Measurements from ENCODE around the gene GPR75. TPM values are rescaled to one million over a fixed set of nuclear protein-coding genes. Genes with fewer than 3 reads are reported as not detected.
"Not testable (repeated sequence)": the region's sequence is repeated elsewhere in the genome, so short reads cannot be mapped to it uniquely, and the experiment has no call there.

GPR75 gene
- total RNA-seq, 4 donors from 2014 or later, result 1.2 to 4.6 (median 2.8) TPM

- Histone ChIP-seq H3K4me1 (peaks cover 18 to 28% (median 21%) of the 10 kb centered on the region in 4 donors), H3K9me3 (no peaks in the 10 kb centered on the region), H3K4me3 (no peak overlapping the region), H3K27me3 (no peaks in the 10 kb centered on the region), H3K36me3 (peaks cover 0 to 2% (median under 1%) of the 10 kb centered on the region in 4 donors), H3K27ac (replicated peaks in 1 of 4) (peak overlapping the region in 3 of 4 donors; percentile 18 to 60 (median 28))
- WGBS, result 70% methylated on average over 1 of the region's 1 CpG
- intact Hi-C loops (cut with DNase I), result no loop called here
- DNase-seq (ENCODE audit: extremely low spot score), result no peak
- TF ChIP-seq EP300 (IDR thresholded peaks at IDR 0.05), result no peak
Observed at GRCh38 chr2:53826030-53826410, 33.7 kb downstream of the GPR75 start.

GRCh38 chr2:53823639-53824038 lies 36.1 kb downstream of the GPR75 start:
- peaks cover 0 to 16% (median 12%) of the 10 kb centered on the region in 4 donors for H3K36me3 ChIP-seq
- intact Hi-C loops (cut with DNase I), result loop anchor here (5.0 kb wide), 1 partner anchor 34 kb away; the partner anchor contains the start of gene GPR75
- H3K27me3 ChIP-seq; H3K4me3 ChIP-seq; DNase-seq (ENCODE audit: extremely low spot score); H3K9me3 ChIP-seq; H3K27ac ChIP-seq (replicated peaks in 1 of 4): not testable (repeated sequence)
- peaks cover 18 to 28% (median 21%) of the 10 kb centered on the region in 4 donors for H3K4me1 ChIP-seq
- WGBS, result 92% methylated on average over 9 of the region's 9 CpGs

- no peak for TF ChIP-seq EP300 (IDR thresholded peaks at IDR 0.05)
- no peak for TF ChIP-seq POLR2A (IDR thresholded peaks at IDR 0.05; ENCODE audit: low read depth)
- no peak for TF ChIP-seq POLR2AphosphoS5 (IDR thresholded peaks at IDR 0.05)
- TF ChIP-seq CTCF (IDR thresholded peaks at IDR 0.05), result no peak
- no peak overlapping the region for H3K4me3 ChIP-seq
- H3K36me3 ChIP-seq, result peaks cover 3 to 31% (median 25%) of the 10 kb centered on the region in 4 donors
- H3K27me3 ChIP-seq, result no peaks in the 10 kb centered on the region
- peaks cover 4 to 11% (median 8%) of the 10 kb centered on the region in 4 donors for H3K4me1 ChIP-seq
- intact Hi-C loops (cut with DNase I), result loop anchor here (5.0 kb wide), 1 partner anchor 35 kb away; the partner anchor contains the start of gene GPR75
- H3K9me3 ChIP-seq, result no peaks in the 10 kb centered on the region
- no peak overlapping the region for H3K27ac ChIP-seq (replicated peaks in 1 of 4)
- DNase-seq (ENCODE audit: extremely low spot score), result no peak
- WGBS, result 89% methylated on average over 6 of the region's 6 CpGs
Observed at GRCh38 chr2:53821810-53822209, 38.0 kb downstream of the GPR75 start.

GRCh38 chr2:53820711-53821110 lies 39.1 kb downstream of the GPR75 start:
- Histone ChIP-seq H3K27ac (replicated peaks in 1 of 4) (no peak overlapping the region), H3K9me3 (no peaks in the 10 kb centered on the region), H3K27me3 (no peaks in the 10 kb centered on the region), H3K4me3 (no peak overlapping the region), H3K4me1 (peaks cover 0 to under 1% (median under 1%) of the 10 kb centered on the region in 4 donors), H3K36me3 (peaks cover 3 to 42% (median 34%) of the 10 kb centered on the region in 4 donors)
- DNase-seq (ENCODE audit: extremely low spot score), result no peak
- TF ChIP-seq POLR2AphosphoS5 (IDR thresholded peaks at IDR 0.05) (no peak), EP300 (IDR thresholded peaks at IDR 0.05) (no peak), POLR2A (IDR thresholded peaks at IDR 0.05; ENCODE audit: low read depth) (no peak)
- 82% methylated on average over 4 of the region's 4 CpGs for WGBS
- intact Hi-C loops (cut with DNase I), result loop anchor here (5.0 kb wide), 1 partner anchor 37 kb away; the partner anchor contains the start of gene GPR75

GRCh38 chr2:53820048-53820447 lies 39.7 kb downstream of the GPR75 start:
- Histone ChIP-seq H3K9me3 (no peaks in the 10 kb centered on the region), H3K27me3 (no peaks in the 10 kb centered on the region), H3K4me3 (no peak overlapping the region), H3K4me1 (no peaks in the 10 kb centered on the region), H3K36me3 (peaks cover 7 to 48% (median 40%) of the 10 kb centered on the region in 4 donors), H3K27ac (replicated peaks in 1 of 4) (no peak overlapping the region)
- no peak for DNase-seq (ENCODE audit: extremely low spot score)
- intact Hi-C loops (cut with DNase I), result loop anchor here (5.0 kb wide), 1 partner anchor 37 kb away; the partner anchor contains the start of gene GPR75
- TF ChIP-seq EP300 (IDR thresholded peaks at IDR 0.05) (no peak), CTCF (IDR thresholded peaks at IDR 0.05) (no peak), POLR2A (IDR thresholded peaks at IDR 0.05; ENCODE audit: low read depth) (no peak), POLR2AphosphoS5 (IDR thresholded peaks at IDR 0.05) (no peak)
- WGBS, result 92% methylated on average over 9 of the region's 9 CpGs

GRCh38 chr2:53819634-53820033 lies 40.1 kb downstream of the GPR75 start:
- TF ChIP-seq POLR2AphosphoS5 (IDR thresholded peaks at IDR 0.05), result no peak
- TF ChIP-seq POLR2A (IDR thresholded peaks at IDR 0.05; ENCODE audit: low read depth), result no peak
- H3K27ac ChIP-seq (replicated peaks in 1 of 4), result no peak overlapping the region
- H3K36me3 ChIP-seq, result peaks cover 11 to 52% (median 44%) of the 10 kb centered on the region in 4 donors
- no peaks in the 10 kb centered on the region for H3K4me1 ChIP-seq
- intact Hi-C loops (cut with DNase I), result loop anchor here (5.0 kb wide), 1 partner anchor 38 kb away; the partner anchor contains the start of gene GPR75
- no peaks in the 10 kb centered on the region for H3K27me3 ChIP-seq
- no peaks in the 10 kb centered on the region for H3K9me3 ChIP-seq
- H3K4me3 ChIP-seq, result no peak overlapping the region
- no peak for DNase-seq (ENCODE audit: extremely low spot score)
- WGBS, result 85% methylated on average over 4 of the region's 4 CpGs
